ENCODE measurements around the gene FMNL3. TPM values are rescaled to one million over a fixed set of nuclear protein-coding genes. Genes with fewer than 3 reads are reported as not detected.

FMNL3 gene
- total and polyA plus RNA-seq, 2 of the 13 experiments (the other 11 are each of a cell fraction or from before 2014, with no cell fraction given): 0.44 to 1.1 TPM

DNA sequence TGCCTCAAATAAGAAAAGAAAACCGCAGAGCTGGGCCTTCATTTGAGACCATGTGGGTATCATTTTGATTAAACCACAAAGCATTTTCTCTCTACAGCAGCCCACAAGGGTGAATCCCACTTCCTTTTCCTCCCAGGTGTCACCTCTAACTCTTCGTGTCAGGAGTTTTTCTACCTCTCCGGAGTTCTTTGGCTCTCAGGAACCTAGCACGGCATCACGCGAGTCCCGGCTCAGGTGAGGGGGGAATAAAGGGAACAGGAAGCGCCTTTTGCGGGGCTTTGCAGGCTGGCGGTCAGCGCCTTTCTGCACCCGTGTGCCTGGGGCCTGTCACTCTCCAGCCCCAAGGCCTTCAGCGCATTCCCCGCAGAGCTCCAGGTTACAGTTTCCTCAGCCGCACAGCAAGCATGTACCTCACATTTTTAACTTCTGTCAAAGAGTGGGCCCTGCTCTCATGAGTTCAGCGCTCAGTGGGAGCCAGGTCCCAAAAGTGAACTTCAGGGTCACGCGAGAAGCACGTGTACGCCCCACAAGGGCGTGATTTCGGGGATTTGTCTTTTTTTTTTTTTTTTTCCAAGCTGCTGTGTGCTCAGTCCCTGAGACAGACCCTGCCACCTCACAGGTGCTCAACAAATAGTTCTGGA is 84.6 kb downstream of the FMNL3 start (continued):
- TF ChIP-seq, protein P1, sequence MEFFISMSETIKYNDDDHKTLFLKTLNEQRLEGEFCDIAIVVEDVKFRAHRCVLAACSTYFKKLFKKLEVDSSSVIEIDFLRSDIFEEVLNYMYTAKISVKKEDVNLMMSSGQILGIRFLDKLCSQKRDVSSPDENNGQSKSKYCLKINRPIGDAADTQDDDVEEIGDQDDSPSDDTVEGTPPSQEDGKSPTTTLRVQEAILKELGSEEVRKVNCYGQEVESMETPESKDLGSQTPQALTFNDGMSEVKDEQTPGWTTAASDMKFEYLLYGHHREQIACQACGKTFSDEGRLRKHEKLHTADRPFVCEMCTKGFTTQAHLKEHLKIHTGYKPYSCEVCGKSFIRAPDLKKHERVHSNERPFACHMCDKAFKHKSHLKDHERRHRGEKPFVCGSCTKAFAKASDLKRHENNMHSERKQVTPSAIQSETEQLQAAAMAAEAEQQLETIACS (CRISPR knock-in tag; IDR thresholded peaks at IDR 0.05): no peak
- TF ChIP-seq, protein P2, sequence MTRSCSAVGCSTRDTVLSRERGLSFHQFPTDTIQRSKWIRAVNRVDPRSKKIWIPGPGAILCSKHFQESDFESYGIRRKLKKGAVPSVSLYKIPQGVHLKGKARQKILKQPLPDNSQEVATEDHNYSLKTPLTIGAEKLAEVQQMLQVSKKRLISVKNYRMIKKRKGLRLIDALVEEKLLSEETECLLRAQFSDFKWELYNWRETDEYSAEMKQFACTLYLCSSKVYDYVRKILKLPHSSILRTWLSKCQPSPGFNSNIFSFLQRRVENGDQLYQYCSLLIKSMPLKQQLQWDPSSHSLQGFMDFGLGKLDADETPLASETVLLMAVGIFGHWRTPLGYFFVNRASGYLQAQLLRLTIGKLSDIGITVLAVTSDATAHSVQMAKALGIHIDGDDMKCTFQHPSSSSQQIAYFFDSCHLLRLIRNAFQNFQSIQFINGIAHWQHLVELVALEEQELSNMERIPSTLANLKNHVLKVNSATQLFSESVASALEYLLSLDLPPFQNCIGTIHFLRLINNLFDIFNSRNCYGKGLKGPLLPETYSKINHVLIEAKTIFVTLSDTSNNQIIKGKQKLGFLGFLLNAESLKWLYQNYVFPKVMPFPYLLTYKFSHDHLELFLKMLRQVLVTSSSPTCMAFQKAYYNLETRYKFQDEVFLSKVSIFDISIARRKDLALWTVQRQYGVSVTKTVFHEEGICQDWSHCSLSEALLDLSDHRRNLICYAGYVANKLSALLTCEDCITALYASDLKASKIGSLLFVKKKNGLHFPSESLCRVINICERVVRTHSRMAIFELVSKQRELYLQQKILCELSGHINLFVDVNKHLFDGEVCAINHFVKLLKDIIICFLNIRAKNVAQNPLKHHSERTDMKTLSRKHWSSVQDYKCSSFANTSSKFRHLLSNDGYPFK (CRISPR knock-in tag; IDR thresholded peaks at IDR 0.05; ENCODE audit: borderline replicate concordance): 0 out of 2 replicates have a peak, but pooled peaks have one; percentile 48
- TF ChIP-seq ZNF850 (CRISPR knock-in tag; conservative IDR thresholded peaks at IDR 0.05) (0 out of 2 replicates have a peak, but pooled peaks have one; percentile 27), CREM (IDR thresholded peaks at IDR 0.05) (peak; percentile 30; the same call in 1 of the 2 replicates), CREM (CRISPR knock-in tag; IDR thresholded peaks at IDR 0.05) (no peak), LCORL (IDR thresholded peaks at IDR 0.05) (no peak), LCORL (CRISPR knock-in tag; IDR thresholded peaks at IDR 0.05) (peak; percentile 72), HOXA5 (CRISPR knock-in tag; IDR thresholded peaks at IDR 0.05) (no peak), ZNF75D (CRISPR knock-in tag; IDR thresholded peaks at IDR 0.05; ENCODE audit: borderline replicate concordance) (0 out of 2 replicates have a peak, but pooled peaks have one; percentile 67), HOXA9 (CRISPR knock-in tag; IDR thresholded peaks at IDR 0.05; ENCODE audit: borderline replicate concordance) (no peak), ETV6 (CRISPR knock-in tag; conservative IDR thresholded peaks at IDR 0.05) (no peak), JUNB (CRISPR knock-in tag; IDR thresholded peaks at IDR 0.05; ENCODE audit: borderline replicate concordance) (0 out of 2 replicates have a peak, but pooled peaks have one; percentile 28), KLF11 (CRISPR knock-in tag; IDR thresholded peaks at IDR 0.05) (0 out of 2 replicates have a peak, but pooled peaks have one; percentile 25), ZNF138 (CRISPR knock-in tag; IDR thresholded peaks at IDR 0.05; ENCODE audit: low read depth) (no peak), ZNF260 (CRISPR knock-in tag; IDR thresholded peaks at IDR 0.05; ENCODE audit: borderline replicate concordance, low read depth) (no peak), NONO (IDR thresholded peaks at IDR 0.05) (no peak), NONO (CRISPR knock-in tag; conservative IDR thresholded peaks at IDR 0.05) (no peak), ZNF44 (CRISPR knock-in tag; IDR thresholded peaks at IDR 0.05) (0 out of 2 replicates have a peak, but pooled peaks have one; percentile 59), ZNF33A (CRISPR knock-in tag; IDR thresholded peaks at IDR 0.05; ENCODE audit: borderline replicate concordance) (0 out of 2 replicates have a peak, but pooled peaks have one; percentile 48)
- TF ChIP-seq, protein P3, sequence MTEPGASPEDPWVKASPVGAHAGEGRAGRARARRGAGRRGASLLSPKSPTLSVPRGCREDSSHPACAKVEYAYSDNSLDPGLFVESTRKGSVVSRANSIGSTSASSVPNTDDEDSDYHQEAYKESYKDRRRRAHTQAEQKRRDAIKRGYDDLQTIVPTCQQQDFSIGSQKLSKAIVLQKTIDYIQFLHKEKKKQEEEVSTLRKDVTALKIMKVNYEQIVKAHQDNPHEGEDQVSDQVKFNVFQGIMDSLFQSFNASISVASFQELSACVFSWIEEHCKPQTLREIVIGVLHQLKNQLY (CRISPR knock-in tag; IDR thresholded peaks at IDR 0.05): peak; percentile 63; the same call in 1 of the 2 replicates
- TF ChIP-seq, protein P4, sequence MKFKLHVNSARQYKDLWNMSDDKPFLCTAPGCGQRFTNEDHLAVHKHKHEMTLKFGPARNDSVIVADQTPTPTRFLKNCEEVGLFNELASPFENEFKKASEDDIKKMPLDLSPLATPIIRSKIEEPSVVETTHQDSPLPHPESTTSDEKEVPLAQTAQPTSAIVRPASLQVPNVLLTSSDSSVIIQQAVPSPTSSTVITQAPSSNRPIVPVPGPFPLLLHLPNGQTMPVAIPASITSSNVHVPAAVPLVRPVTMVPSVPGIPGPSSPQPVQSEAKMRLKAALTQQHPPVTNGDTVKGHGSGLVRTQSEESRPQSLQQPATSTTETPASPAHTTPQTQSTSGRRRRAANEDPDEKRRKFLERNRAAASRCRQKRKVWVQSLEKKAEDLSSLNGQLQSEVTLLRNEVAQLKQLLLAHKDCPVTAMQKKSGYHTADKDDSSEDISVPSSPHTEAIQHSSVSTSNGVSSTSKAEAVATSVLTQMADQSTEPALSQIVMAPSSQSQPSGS (CRISPR knock-in tag; IDR thresholded peaks at IDR 0.05): no peak
- TF ChIP-seq, protein P5, sequence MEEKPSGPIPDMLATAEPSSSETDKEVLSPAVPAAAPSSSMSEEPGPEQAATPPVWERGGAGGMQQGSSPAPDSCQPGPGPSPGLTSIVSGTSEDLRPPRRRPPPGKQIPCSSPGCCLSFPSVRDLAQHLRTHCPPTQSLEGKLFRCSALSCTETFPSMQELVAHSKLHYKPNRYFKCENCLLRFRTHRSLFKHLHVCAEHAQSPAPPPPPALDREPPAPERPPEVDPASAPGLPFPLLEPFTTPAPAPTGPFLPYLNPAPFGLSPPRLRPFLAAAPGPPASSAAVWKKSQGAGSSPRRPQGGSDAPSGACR (CRISPR knock-in tag; IDR thresholded peaks at IDR 0.05): peak; percentile 84; the same call in 1 of the 2 replicates
